Measurements from ENCODE around the gene UBR4.

DNA sequence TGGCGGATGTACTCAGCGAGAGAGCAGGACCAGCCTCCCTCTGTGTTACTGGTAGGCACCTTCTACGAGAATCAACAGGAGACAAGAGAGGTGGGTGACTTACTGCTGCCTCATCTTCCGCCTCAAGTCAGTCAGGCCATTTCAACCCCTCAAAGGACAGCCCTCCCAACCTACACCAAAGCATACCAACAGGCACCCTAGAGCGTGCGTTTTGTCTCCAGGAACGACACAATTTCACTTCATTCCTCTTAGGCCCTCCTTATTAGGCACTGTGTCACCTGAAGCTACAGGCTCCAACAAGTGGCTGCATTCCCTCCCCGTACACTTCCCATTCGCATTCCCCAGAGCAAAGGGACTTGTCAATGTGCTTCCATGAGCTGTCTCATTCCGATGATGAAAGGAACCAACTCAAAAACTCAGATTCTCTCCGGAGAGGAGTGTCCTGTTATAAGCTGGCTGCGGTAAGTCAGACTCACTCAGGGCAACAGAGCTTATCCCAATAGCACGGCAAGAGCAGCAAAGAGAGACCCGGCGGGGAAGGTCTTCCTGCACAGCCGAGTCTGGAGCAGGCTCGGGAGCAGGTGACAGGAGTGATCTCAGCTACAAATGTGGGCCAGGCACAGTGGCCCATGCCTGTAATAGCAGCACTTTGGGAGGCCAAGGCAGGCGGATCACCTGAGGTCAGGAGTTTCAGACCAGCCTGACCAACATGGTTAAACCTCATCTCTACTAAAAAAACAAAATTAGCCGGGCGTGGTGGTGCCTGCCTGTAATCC is 133.0 kb downstream of the UBR4 start:
- TF ChIP-seq BHLHE40 (IDR thresholded peaks at IDR 0.05; ENCODE audit: borderline replicate concordance): no peak
- TF ChIP-seq SP1 (IDR thresholded peaks at IDR 0.05): no peak
- TF ChIP-seq ELF4 (IDR thresholded peaks at IDR 0.05): no peak
- TF ChIP-seq ARNT (IDR thresholded peaks at IDR 0.05): no peak
- no peak for TF ChIP-seq ZNF384 (IDR thresholded peaks at IDR 0.05)
- TF ChIP-seq FOXM1 (IDR thresholded peaks at IDR 0.05; ENCODE audit: borderline replicate concordance): no peak
- no peak for TF ChIP-seq SUZ12 (IDR thresholded peaks at IDR 0.05)
- no peak for TF ChIP-seq FOXK2 (IDR thresholded peaks at IDR 0.05)
- no peak for TF ChIP-seq NFRKB (IDR thresholded peaks at IDR 0.05)
